ENCODE data around the gene FBXO44.

FBXO44 gene

GRCh38 chr1:11691302-11691914, 36.7 kb downstream of the FBXO44 start, which contains the start of gene DRAXIN:
TSS of gene DRAXIN (plus strand) at chr1:11691710. CDS start at chr1:11706259, 14,549 bp downstream.
- DNase-seq: peak; percentile 47

GRCh38 chr1:11691928-11692711, 37.4 kb downstream of the FBXO44 start:
- no peak for DNase-seq

- DNase-seq: no peak
Measured at GRCh38 chr1:11693024-11693590, 38.4 kb downstream of the FBXO44 start.

- no peak for DNase-seq
Measured at GRCh38 chr1:11693917-11694316, 39.2 kb downstream of the FBXO44 start.

GRCh38 chr1:11695861-11696260, 41.2 kb downstream of the FBXO44 start:
- no peak for DNase-seq

GRCh38 chr1:11697188-11697892, 42.7 kb downstream of the FBXO44 start:
- no peak for DNase-seq

GRCh38 chr1:11697893-11698210, 43.2 kb downstream of the FBXO44 start:
- DNase-seq: no peak

- peak; percentile 55 for DNase-seq
Measured at GRCh38 chr1:11700601-11701467, 46.2 kb downstream of the FBXO44 start.

- peak; percentile 51 for DNase-seq
Measured at GRCh38 chr1:11701551-11701961, 46.9 kb downstream of the FBXO44 start.

GRCh38 chr1:11701981-11702803, 47.5 kb downstream of the FBXO44 start:
- DNase-seq: no peak

- no peak for DNase-seq
Measured at GRCh38 chr1:11703357-11704193, 48.9 kb downstream of the FBXO44 start.

- DNase-seq: no peak
Measured at GRCh38 chr1:11704194-11704529, 49.5 kb downstream of the FBXO44 start.

GRCh38 chr1:11704691-11705475, 50.2 kb downstream of the FBXO44 start:
- no peak for DNase-seq

GRCh38 chr1:11705596-11705995, 50.9 kb downstream of the FBXO44 start:
- DNase-seq: no peak

GRCh38 chr1:11706292-11706691, 51.6 kb downstream of the FBXO44 start:
- DNase-seq: no peak

- DNase-seq: peak; percentile 50
Measured at GRCh38 chr1:11707621-11708276, 53.1 kb downstream of the FBXO44 start.

GRCh38 chr1:11708554-11709350, 54.1 kb downstream of the FBXO44 start:
- no peak for DNase-seq

GRCh38 chr1:11711490-11711889, 56.8 kb downstream of the FBXO44 start:
- no peak for DNase-seq

- no peak for DNase-seq
Measured at GRCh38 chr1:11712285-11712684, 57.6 kb downstream of the FBXO44 start.
